CD4-positive, alpha-beta T cell treated with Interleukin-4 for 1 hour (primary cell): Measurements from ENCODE around the gene WDR48.
A peak's percentile ranks its signal among the peaks of the same experiment; 100 is the strongest.

Experiments
- DNase-seq, 2 donors: peaks; one replicate each; pipeline ENCODE4 v3.0.0-alpha.2; 2020 to 2022

WDR48 gene

DNA sequence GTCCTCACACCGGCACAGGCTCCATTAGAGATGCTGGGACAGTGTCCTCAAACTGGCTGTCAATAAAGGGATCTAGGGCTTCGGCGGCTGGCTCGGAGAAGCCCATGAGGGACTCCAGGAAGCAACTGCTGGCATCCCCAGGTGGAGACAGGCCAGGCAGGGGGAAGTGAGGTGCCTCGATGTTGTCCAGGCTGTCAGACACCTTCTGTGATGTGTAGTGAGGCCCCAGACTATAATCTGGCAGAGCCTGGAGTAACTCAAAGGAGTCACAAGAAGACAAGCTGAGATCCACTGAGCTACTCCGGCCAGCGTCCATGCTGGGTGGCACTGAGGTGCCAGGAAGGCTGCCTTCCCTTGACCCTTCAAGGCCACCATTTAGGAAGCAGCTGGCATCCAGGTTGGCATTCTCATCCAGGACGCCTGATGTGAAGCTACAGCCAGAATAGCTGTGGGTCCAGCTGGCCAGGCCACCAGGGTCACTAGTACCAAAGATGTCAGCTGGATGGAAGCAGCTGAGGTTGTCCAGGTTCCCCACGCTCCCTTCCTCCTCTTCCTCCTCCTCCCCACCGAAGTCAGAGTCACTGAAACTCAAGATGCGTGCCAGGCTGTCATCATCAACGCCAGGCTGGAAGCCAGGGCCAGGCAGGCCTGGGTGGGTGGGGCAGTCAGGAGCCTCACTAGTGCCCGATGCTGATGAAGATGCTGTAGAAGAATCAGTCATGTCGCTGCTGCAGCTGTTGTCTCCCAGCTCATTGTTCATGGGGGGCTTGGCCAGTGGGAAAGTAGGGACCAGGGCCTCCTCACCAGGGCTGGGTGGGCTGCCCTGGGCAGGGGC, 91.5 kb downstream of the WDR48 start:
- DNase-seq = peak in 1 of 2 donors; percentile 11

- peak in 1 of 2 donors; percentile 12 for DNase-seq
These were observed 92.4 kb downstream of the WDR48 start for GRCh38 chr3:39144095-39144747.

DNA sequence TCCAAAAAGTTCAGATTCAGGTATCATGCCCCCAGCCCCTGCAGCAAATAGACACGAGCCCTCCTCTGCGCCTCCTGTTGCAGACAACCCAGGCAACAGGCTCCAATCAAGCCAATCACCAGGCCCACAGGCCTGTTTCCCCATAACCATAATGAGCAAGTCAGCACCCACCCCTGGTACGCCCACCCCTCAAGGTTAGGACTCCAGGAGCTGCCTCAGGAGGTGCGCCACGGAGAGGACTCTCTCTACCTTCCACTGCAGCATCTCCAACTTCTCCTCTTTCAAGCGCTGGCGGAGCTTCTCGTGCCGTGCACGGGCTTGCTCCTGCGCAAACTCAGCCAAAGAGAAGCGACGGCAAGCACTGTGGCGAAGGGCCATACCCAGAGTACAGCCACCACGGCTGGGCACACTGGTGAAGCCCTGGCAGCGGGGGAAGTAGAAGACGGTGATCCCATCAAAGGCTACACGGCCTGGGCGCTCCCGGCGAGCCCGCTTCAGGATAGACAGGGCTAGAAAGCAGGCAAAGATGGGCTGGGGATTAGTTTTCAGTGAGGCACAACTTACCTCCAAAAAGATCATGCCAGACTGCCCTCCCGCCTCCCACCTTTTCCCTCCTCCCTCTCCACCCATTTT, 93.0 kb downstream of the WDR48 start:
- DNase-seq = peak in 1 of 2 donors; percentile 11

DNA sequence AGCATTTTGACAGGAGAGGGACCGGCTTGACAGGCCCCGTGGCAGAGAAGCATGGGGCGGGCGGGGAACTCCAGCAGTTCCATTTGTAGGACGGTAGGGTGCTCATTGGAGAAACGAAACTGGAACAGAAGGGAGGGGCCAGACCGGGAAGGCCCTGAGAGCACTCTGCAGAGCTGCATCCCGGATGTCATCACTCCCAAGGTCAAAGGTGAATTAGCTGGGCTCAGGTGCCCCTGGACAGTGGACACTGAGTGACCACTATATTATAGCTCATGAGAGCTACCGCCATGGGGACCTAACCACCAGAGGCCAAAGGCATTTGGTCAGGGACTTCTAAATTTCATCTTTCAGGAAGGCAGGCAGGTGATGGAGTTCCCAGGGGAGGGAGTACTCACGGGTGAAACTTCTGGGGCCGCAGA, 94.3 kb downstream of the WDR48 start:
- peak in 1 of 2 donors; percentile 60 for DNase-seq
